ENCODE results near the gene EIF2S3B. TPM values are rescaled to one million over a fixed set of nuclear protein-coding genes. Genes with fewer than 3 reads are reported as not detected.
"Not testable (repeated sequence)": the region's sequence is repeated elsewhere in the genome, so short reads cannot be mapped to it uniquely, and the experiment has no call there.

The EIF2S3B gene
- total RNA-seq (2012; rRNA removed), result 1.1 and 2.0 TPM in 2 replicates

DNA sequence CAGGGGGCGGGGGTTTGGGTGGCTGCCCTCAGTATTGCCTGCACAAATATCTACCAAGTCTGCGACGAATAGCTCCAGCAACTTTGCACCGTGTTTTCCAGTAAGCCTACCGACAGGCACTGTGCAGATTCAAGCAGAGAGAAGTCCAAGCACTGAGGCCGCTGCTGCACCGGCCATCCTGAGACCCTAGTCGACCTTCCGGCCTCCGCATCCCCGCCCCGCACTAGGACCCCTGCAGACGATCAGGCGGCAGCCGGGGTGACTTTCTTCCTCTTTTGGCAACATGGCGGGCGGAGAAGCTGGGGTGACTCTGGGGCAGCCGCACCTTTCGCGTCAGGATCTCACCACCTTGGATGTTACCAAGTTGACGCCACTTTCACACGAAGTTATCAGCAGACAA lies at the start of gene EIF2S3B:
Gene EIF2S3B, plus strand, starts transcription at position 271 of the 400 bp plus-strand sequence. Its CDS starts 13 bp downstream, at position 284.
- Histone ChIP-seq H3K36me3 (ENCODE audit: insufficient read depth, low read length) (no peaks in the 10 kb centered on the region), H3K9ac (ENCODE audit: low read depth, low read length) (no peak within 1 kb of the TSS), H3K27me3 (ENCODE audit: control insufficient read depth, insufficient read depth, low read length) (no peaks in the 10 kb centered on the region), H3K4me3 (ENCODE audit: low read length) (no peak within 1 kb of the TSS), H3K4me1 (ENCODE audit: control insufficient read depth, insufficient read depth, low read length) (no peaks in the 10 kb centered on the region), H3K9me3 (replicated peaks; ENCODE audit: low read length) (no peaks in the 10 kb centered on the region), H3K4me2 (ENCODE audit: low read length) (no peak within 1 kb of the TSS)

DNA sequence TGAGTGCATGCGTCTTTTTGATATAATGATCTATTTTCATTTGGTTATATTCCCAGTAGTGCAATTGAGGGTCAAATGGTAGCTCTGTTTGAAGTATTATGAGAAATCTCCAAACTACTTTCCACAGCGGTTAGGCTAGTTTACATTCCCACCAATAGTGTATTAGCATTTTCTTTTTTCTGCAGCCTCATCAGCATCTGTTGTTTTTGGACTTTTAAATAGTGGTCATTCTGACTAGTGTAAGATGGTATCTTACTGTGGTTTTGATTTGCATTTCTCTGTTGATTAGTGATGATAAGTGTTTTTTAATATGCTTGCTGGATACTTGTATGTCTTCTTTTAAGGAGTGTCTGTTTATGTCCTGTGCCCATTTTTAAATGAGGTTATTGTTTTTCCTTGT lies 48.8 kb upstream of the EIF2S3B start:
- Histone ChIP-seq H3K36me3 (ENCODE audit: insufficient read depth, low read length) (no peaks in the 10 kb centered on the region), H3K4me1 (ENCODE audit: control insufficient read depth, insufficient read depth, low read length) (peaks cover 6% of the 10 kb centered on the region), H3K9me3 (replicated peaks; ENCODE audit: low read length) (peaks cover 3% of the 10 kb centered on the region), H3K9ac (ENCODE audit: low read depth, low read length) (no peak overlapping the region), H3K4me3 (ENCODE audit: low read length) (no peak overlapping the region), H3K4me2 (ENCODE audit: low read length) (no peak overlapping the region), H3K27me3 (ENCODE audit: control insufficient read depth, insufficient read depth, low read length) (no peaks in the 10 kb centered on the region)

DNA sequence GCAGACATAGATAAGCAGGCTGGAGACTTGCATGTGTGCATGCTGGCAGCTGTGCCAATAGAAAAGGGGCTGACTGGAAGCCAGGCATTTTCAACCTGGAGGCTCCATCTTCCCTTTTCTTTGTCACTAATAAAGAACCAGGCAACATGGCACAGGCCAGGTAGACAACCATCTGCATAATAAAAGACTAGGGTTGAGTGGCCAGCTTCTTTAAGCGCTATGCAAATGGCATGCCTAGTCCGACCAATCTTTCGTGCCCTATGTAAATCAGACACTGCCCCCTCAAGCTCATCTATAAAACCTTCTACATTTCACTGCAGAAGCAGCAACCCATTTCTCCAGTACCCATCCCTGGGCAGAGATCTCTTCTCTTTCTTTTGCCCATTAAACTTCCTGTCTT lies 47.9 kb upstream of the EIF2S3B start:
- H3K27me3 ChIP-seq (ENCODE audit: control insufficient read depth, insufficient read depth, low read length), result no peaks in the 10 kb centered on the region
- H3K4me3 ChIP-seq (ENCODE audit: low read length), result no peak overlapping the region

DNA sequence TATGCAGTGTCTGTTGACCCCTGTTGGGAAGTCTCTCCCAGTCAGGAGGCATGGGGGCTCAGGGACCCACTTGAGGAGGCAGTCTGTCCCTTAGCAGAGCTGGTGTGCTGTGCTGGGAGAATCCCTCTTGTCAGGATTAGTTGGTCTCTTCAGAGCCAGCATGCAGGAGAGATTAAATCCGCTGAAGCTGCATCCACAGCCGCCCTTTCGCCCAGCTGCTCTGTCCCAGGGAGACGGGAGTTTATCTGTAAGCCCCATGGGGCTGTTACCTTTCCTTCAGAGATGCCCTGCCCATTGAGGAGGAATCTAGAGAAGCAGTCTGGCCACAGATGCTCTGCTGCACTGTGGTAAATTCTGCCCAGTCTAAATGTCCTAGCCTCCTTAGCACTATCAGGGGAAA lies 39.4 kb upstream of the EIF2S3B start:
- no peak overlapping the region for H3K4me3 ChIP-seq (ENCODE audit: low read length)
- no peaks in the 10 kb centered on the region for H3K4me1 ChIP-seq (ENCODE audit: control insufficient read depth, insufficient read depth, low read length)
- no peaks in the 10 kb centered on the region for H3K27me3 ChIP-seq (ENCODE audit: control insufficient read depth, insufficient read depth, low read length)
- H3K9me3 ChIP-seq (replicated peaks; ENCODE audit: low read length), result no peaks in the 10 kb centered on the region
- H3K36me3 ChIP-seq (ENCODE audit: insufficient read depth, low read length), result no peaks in the 10 kb centered on the region
- H3K4me2 ChIP-seq (ENCODE audit: low read length), result no peak overlapping the region
- H3K9ac ChIP-seq (ENCODE audit: low read depth, low read length), result no peak overlapping the region

More for the DNA sequence above, 47.9 kb upstream of the EIF2S3B start:
- Histone ChIP-seq H3K9ac (ENCODE audit: low read depth, low read length) (no peak overlapping the region), H3K36me3 (ENCODE audit: insufficient read depth, low read length) (no peaks in the 10 kb centered on the region), H3K4me1 (ENCODE audit: control insufficient read depth, insufficient read depth, low read length) (peaks cover 6% of the 10 kb centered on the region), H3K9me3 (replicated peaks; ENCODE audit: low read length) (peaks cover 3% of the 10 kb centered on the region), H3K4me2 (ENCODE audit: low read length) (no peak overlapping the region)

DNA sequence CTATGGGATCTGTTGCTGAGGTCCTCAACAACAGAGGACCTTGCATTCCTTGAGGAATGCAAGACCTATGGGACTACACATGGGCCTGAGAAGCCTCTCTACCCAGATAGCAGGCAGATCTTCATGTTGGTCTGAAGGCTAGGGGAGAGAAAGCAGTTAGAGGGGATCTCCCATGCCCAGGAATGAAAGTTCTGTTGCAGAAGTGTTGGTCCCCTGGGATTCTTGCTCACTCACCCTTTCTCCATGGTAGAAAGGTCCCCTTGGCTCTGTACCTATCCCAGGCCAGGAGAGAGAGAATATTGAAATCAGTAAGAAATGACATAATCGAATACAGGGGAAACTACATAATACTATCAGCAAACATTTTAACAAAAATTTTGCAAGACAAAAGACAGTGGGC lies 36.0 kb upstream of the EIF2S3B start:
- Histone ChIP-seq H3K27me3 (ENCODE audit: control insufficient read depth, insufficient read depth, low read length) (no peaks in the 10 kb centered on the region), H3K9me3 (replicated peaks; ENCODE audit: low read length) (no peaks in the 10 kb centered on the region), H3K4me1 (ENCODE audit: control insufficient read depth, insufficient read depth, low read length) (no peaks in the 10 kb centered on the region), H3K9ac (ENCODE audit: low read depth, low read length) (no peak overlapping the region), H3K4me3 (ENCODE audit: low read length) (no peak overlapping the region), H3K4me2 (ENCODE audit: low read length) (no peak overlapping the region), H3K36me3 (ENCODE audit: insufficient read depth, low read length) (no peaks in the 10 kb centered on the region)

DNA sequence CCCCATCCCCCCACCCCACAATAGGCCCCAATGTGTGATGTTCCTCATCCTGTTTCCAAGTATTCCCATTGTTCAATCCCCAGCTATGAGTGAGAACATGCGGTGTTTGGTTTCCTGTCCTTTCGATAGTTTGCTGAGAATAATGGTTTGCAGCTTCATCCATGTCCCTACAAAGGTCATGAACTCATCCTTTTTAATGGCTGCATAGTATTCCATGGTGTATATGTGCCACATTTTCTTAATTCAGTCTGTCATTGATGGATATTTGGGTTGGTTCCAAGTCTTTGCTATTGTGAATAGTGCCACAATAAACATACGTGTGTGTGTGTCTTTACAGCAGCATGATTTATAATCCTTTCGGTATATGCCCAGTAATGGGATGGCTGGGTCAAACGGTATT lies 32.9 kb upstream of the EIF2S3B start:
- H3K9me3 ChIP-seq (replicated peaks; ENCODE audit: low read length); H3K4me3 ChIP-seq (ENCODE audit: low read length); H3K27me3 ChIP-seq (ENCODE audit: control insufficient read depth, insufficient read depth, low read length): not testable (repeated sequence)

DNA sequence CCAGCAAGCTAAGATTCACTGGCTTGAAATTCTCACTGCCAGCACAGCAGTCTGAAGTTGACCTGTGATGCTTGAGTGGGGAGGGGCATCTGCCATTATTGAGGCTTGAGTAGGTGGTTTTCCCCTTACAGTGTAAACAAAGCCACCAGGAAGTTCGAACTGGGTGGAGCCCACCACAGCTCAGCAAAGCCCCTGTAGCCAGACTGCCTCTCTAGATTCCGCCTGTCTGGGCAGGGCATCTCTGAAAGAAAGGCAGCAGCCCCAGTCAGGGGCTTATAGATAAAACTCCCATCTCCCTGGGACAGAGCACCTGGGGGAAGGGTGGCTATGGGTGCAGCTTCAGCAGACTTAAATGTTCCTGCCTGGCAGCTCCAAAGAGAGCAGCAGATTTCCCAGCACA lies 23.8 kb upstream of the EIF2S3B start:
- not testable (repeated sequence) for H3K4me3 ChIP-seq (ENCODE audit: low read length); H3K27me3 ChIP-seq (ENCODE audit: control insufficient read depth, insufficient read depth, low read length); H3K4me2 ChIP-seq (ENCODE audit: low read length); H3K4me1 ChIP-seq (ENCODE audit: control insufficient read depth, insufficient read depth, low read length); H3K9me3 ChIP-seq (replicated peaks; ENCODE audit: low read length); H3K9ac ChIP-seq (ENCODE audit: low read depth, low read length); H3K36me3 ChIP-seq (ENCODE audit: insufficient read depth, low read length)

More for the DNA sequence above, 32.9 kb upstream of the EIF2S3B start:
- not testable (repeated sequence) for H3K4me1 ChIP-seq (ENCODE audit: control insufficient read depth, insufficient read depth, low read length); H3K9ac ChIP-seq (ENCODE audit: low read depth, low read length); H3K4me2 ChIP-seq (ENCODE audit: low read length); H3K36me3 ChIP-seq (ENCODE audit: insufficient read depth, low read length)

DNA sequence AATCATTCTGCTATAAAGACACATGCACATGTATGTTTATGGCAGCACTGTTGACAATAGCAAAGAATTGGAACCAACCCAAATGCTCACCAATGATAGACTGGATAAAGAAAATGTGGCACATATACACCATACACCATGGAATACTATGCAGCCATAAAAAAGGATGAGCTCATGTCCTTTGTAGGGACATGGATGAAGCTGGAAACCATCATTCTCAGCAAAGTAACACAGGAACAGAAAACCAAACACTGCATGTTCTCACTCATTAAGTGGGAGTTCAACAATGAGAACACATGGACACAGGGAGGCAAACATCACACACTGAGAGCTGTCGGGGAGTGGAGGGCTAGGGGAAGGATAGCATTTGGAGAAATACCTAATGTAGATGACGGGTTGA lies 18.4 kb upstream of the EIF2S3B start:
- not testable (repeated sequence) for H3K27me3 ChIP-seq (ENCODE audit: control insufficient read depth, insufficient read depth, low read length); H3K4me3 ChIP-seq (ENCODE audit: low read length); H3K9me3 ChIP-seq (replicated peaks; ENCODE audit: low read length); H3K36me3 ChIP-seq (ENCODE audit: insufficient read depth, low read length); H3K9ac ChIP-seq (ENCODE audit: low read depth, low read length); H3K4me2 ChIP-seq (ENCODE audit: low read length); H3K4me1 ChIP-seq (ENCODE audit: control insufficient read depth, insufficient read depth, low read length)

DNA sequence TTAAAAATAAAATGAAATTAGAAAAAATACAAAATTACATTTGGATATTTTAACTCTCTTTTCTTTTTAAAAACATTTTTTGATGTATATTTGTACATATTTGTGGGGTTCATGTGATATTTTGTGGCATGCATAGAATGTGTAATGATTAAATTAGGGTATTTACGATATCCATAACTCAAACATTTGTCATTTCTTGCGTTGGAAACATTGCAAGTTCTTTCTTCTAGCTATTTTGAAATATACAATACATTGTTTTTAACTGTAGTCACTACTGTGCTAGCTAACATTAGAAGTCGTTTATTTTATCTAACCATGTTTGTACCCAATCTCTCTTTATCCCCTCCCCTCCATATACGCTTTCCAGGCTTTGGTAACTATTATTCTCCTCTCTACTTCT lies 13.9 kb upstream of the EIF2S3B start:
- no peak overlapping the region for H3K4me2 ChIP-seq (ENCODE audit: low read length)
- no peaks in the 10 kb centered on the region for H3K36me3 ChIP-seq (ENCODE audit: insufficient read depth, low read length)

DNA sequence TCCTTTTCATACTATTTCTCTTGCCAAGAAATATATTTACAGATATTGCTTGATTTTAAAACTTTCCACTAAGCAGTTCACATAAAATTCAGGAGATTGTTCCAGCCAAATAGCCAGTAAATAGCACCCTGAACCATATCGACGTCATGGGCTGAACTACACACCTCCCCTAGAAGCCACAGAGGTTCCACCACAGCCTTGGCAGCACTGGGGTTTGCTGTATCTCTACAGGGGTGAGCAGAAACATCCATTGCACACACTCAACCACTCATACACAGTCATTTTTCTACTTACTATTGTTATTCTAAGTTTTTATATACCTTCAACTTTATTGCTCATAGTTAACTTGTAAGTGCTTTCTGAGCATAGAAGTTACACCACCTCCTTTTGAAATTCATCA lies 8.1 kb upstream of the EIF2S3B start:
- no peaks in the 10 kb centered on the region for H3K9me3 ChIP-seq (replicated peaks; ENCODE audit: low read length)
- no peaks in the 10 kb centered on the region for H3K4me1 ChIP-seq (ENCODE audit: control insufficient read depth, insufficient read depth, low read length)
- H3K4me3 ChIP-seq (ENCODE audit: low read length), result no peak overlapping the region
- no peak overlapping the region for H3K4me2 ChIP-seq (ENCODE audit: low read length)
- no peak overlapping the region for H3K9ac ChIP-seq (ENCODE audit: low read depth, low read length)
- no peaks in the 10 kb centered on the region for H3K36me3 ChIP-seq (ENCODE audit: insufficient read depth, low read length)
- H3K27me3 ChIP-seq (ENCODE audit: control insufficient read depth, insufficient read depth, low read length), result no peaks in the 10 kb centered on the region

More for the DNA sequence above, 13.9 kb upstream of the EIF2S3B start:
- Histone ChIP-seq H3K4me3 (ENCODE audit: low read length) (no peak overlapping the region), H3K4me1 (ENCODE audit: control insufficient read depth, insufficient read depth, low read length) (no peaks in the 10 kb centered on the region), H3K27me3 (ENCODE audit: control insufficient read depth, insufficient read depth, low read length) (no peaks in the 10 kb centered on the region), H3K9me3 (replicated peaks; ENCODE audit: low read length) (no peaks in the 10 kb centered on the region), H3K9ac (ENCODE audit: low read depth, low read length) (no peak overlapping the region)

DNA sequence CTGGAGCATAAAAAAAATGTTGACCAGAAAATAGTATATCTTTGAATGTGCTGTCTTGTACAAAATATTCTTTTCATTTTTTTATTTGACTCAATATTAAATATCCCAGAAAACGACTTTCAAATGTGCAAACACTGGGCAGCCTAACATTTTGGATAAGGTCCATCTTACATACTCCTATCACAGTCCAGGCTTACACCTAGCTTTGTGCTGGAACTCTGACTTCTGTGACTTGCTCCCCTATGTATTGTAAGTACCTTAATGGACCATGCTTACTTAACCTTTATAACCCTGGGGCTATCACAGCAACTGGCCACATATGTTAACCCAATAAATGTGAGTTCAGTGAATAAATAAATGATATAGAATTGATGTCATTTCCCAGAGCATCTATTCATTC lies 7.6 kb upstream of the EIF2S3B start:
- Histone ChIP-seq H3K27me3 (ENCODE audit: control insufficient read depth, insufficient read depth, low read length) (no peaks in the 10 kb centered on the region), H3K9me3 (replicated peaks; ENCODE audit: low read length) (no peaks in the 10 kb centered on the region), H3K9ac (ENCODE audit: low read depth, low read length) (no peak overlapping the region), H3K4me3 (ENCODE audit: low read length) (no peak overlapping the region), H3K36me3 (ENCODE audit: insufficient read depth, low read length) (no peaks in the 10 kb centered on the region), H3K4me1 (ENCODE audit: control insufficient read depth, insufficient read depth, low read length) (no peaks in the 10 kb centered on the region), H3K4me2 (ENCODE audit: low read length) (no peak overlapping the region)

DNA sequence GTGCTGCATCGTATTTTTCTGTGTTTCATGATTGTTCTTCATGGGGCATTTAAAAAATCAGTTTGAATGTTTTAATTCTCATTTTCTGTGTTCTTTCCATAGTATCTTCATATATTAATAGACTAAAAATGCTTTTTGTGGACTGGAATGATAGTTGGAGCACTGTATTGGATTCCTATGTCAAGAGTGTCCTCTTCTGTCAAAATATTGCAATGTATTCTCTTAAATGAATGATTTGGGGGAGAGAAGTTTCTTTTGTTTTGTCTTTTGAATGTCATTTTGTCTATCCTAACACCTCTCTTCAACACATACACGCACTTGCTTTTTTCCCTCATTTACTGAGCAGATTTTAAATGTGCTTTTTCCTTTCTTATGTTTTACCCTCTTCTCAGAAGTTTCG lies 4.7 kb upstream of the EIF2S3B start:
- no peak overlapping the region for H3K4me2 ChIP-seq (ENCODE audit: low read length)
- H3K4me1 ChIP-seq (ENCODE audit: control insufficient read depth, insufficient read depth, low read length), result no peaks in the 10 kb centered on the region
- H3K9ac ChIP-seq (ENCODE audit: low read depth, low read length), result no peak overlapping the region
- H3K36me3 ChIP-seq (ENCODE audit: insufficient read depth, low read length), result no peaks in the 10 kb centered on the region
- H3K9me3 ChIP-seq (replicated peaks; ENCODE audit: low read length), result no peaks in the 10 kb centered on the region
- no peaks in the 10 kb centered on the region for H3K27me3 ChIP-seq (ENCODE audit: control insufficient read depth, insufficient read depth, low read length)
- H3K4me3 ChIP-seq (ENCODE audit: low read length), result no peak overlapping the region

Measured in skeletal muscle satellite cell (primary cell).